ENCODE measurements around the gene CATSPERZ.

DNA sequence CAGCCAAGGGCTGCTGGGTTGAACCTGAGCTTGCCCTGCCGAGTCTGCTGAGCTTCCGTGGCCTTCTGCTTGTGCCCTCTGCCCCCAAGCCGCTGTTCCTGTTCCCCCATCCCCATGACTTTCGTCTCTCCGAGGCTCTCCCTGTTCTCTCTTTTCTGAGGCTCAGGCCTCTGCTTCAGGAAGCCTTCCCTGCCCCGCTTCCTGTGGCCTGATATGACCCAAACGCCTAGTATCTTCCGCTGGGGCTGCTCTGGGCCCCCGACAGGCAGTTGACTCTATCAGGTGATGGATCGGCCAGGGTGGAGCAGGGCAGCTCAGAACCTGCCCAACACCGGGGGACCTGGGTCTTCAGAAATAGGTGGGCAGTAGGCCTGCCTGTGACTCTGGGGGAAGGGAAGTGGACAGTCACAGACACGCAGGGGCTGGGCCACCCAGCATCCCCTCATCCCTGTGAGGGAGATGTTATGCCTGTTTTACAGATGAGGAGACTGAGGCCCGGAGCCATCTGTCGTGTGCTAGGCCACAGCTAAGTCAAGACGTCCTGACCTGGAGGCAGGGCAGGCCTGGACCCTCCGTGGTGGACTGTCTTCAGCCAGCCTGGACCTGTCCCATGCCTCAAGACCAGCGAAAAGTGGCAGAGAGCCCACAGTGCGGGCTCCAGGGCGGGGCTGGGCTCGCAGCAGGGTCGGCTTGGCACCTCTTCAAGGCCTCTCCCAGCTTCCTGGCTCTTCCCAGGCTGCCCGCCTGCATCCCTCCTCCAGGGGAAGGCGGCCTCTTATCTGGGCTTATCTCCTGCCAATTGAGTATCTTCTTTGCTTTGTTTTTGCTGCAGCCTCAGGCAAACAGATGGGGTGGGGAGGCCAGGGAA, 31.9 kb upstream of the CATSPERZ start:
- TF ChIP-seq, protein P1, sequence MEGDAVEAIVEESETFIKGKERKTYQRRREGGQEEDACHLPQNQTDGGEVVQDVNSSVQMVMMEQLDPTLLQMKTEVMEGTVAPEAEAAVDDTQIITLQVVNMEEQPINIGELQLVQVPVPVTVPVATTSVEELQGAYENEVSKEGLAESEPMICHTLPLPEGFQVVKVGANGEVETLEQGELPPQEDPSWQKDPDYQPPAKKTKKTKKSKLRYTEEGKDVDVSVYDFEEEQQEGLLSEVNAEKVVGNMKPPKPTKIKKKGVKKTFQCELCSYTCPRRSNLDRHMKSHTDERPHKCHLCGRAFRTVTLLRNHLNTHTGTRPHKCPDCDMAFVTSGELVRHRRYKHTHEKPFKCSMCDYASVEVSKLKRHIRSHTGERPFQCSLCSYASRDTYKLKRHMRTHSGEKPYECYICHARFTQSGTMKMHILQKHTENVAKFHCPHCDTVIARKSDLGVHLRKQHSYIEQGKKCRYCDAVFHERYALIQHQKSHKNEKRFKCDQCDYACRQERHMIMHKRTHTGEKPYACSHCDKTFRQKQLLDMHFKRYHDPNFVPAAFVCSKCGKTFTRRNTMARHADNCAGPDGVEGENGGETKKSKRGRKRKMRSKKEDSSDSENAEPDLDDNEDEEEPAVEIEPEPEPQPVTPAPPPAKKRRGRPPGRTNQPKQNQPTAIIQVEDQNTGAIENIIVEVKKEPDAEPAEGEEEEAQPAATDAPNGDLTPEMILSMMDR (IDR thresholded peaks at IDR 0.05): peak in 1 of 3 donors; percentile 18
- no peak for TF ChIP-seq EP300 (IDR thresholded peaks at IDR 0.05)
- TF ChIP-seq POLR2A (IDR thresholded peaks at IDR 0.05): no peak

All from ovary (tissue), 3 donors.